ENCODE measurements around the gene NIN. TPM values are rescaled to one million over a fixed set of nuclear protein-coding genes. Genes with fewer than 3 reads are reported as not detected.

The NIN gene
- total RNA-seq, 1 donor from 2014 or later: 27.4 TPM

DNA sequence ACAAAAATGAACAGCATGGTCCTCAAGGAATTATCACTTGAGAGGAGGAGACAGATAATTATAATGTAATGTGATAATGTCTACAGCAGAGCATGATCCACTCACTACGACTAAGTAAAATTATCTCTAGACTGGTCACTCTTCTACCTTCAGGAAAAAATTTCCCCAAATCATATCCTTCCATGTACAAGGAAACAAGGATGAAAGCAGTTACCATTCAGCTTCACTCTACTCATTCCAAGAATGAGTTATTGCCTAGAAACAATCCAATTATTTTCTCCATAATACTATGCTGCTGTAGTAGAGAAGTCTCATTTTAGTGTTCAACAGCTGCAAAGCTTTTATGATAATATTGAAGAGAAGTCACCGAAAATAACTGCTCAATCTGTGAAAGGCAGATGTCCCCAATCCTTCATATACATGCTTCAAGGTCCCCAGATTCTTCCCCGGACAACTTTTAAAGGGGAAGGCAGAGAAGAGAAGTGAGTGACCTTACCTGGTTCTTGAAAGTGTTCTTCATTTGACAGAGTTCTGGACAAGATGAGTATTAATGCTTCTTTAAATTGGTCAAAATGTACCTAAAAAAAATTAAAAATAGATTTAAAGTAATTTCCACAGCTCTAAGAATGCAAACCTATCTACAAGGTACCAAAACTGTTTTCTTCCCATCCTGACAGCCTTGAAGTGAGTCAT, 24.6 kb downstream of the NIN start:
- Histone ChIP-seq H3K27ac (replicated peaks) (no peak overlapping the region), H3K4me3 (no peak overlapping the region), H3K4me1 (peaks cover 25% of the 10 kb centered on the region), H3K36me3 (peaks cover 6% of the 10 kb centered on the region), H3K9me3 (replicated peaks) (no peaks in the 10 kb centered on the region), H3K27me3 (ENCODE audit: low read depth) (no peaks in the 10 kb centered on the region)
- TF ChIP-seq, protein P1, sequence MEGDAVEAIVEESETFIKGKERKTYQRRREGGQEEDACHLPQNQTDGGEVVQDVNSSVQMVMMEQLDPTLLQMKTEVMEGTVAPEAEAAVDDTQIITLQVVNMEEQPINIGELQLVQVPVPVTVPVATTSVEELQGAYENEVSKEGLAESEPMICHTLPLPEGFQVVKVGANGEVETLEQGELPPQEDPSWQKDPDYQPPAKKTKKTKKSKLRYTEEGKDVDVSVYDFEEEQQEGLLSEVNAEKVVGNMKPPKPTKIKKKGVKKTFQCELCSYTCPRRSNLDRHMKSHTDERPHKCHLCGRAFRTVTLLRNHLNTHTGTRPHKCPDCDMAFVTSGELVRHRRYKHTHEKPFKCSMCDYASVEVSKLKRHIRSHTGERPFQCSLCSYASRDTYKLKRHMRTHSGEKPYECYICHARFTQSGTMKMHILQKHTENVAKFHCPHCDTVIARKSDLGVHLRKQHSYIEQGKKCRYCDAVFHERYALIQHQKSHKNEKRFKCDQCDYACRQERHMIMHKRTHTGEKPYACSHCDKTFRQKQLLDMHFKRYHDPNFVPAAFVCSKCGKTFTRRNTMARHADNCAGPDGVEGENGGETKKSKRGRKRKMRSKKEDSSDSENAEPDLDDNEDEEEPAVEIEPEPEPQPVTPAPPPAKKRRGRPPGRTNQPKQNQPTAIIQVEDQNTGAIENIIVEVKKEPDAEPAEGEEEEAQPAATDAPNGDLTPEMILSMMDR (IDR thresholded peaks at IDR 0.05; ENCODE audit: borderline replicate concordance): no peak
- no peak for DNase-seq
- intact Hi-C loops (cut with micrococcal nuclease): no loop called here

GRCh38 chr14:50805396-50805795, 25.6 kb downstream of the NIN start:
- DNase-seq: no peak
- no peak overlapping the region for H3K27ac ChIP-seq (replicated peaks)
- H3K27me3 ChIP-seq (ENCODE audit: low read depth): no peaks in the 10 kb centered on the region
- H3K4me3 ChIP-seq: no peak overlapping the region
- peaks cover 6% of the 10 kb centered on the region for H3K36me3 ChIP-seq
- no peaks in the 10 kb centered on the region for H3K9me3 ChIP-seq (replicated peaks)
- TF ChIP-seq, protein P1 (IDR thresholded peaks at IDR 0.05; ENCODE audit: borderline replicate concordance): no peak
- intact Hi-C loops (cut with micrococcal nuclease): no loop called here
- peaks cover 25% of the 10 kb centered on the region for H3K4me1 ChIP-seq

DNA sequence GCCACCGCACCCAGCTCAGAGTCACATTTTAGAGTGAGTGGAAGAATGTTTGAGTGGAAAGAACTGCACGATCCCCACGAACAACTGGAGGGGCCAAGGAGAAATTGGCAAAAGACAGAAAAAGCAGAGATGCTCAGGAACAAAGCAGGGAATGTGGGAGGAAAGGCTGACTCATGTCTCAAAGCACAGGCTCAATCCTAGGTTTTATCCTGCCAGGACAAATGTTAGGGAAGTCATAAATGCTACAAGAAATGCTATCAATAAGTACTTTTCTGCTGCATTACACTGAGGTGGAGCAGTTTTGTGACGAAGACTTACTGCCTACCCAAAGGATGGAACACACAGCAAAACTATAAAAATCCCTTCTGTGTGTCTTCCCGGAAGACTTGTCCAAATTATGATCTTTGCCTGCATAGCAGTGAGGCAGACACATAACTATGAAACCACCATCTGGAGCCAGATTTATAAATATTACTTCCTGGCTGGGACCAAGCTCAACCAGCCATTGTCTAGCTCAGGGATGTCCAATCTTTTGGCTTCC, 26.7 kb downstream of the NIN start:
- DNase-seq: no peak
- H3K9me3 ChIP-seq (replicated peaks): no peaks in the 10 kb centered on the region
- TF ChIP-seq, protein P1 (IDR thresholded peaks at IDR 0.05; ENCODE audit: borderline replicate concordance): no peak
- intact Hi-C loops (cut with micrococcal nuclease): no loop called here
- peaks cover 6% of the 10 kb centered on the region for H3K36me3 ChIP-seq
- no peak overlapping the region for H3K4me3 ChIP-seq
- H3K27me3 ChIP-seq (ENCODE audit: low read depth): no peaks in the 10 kb centered on the region
- peak overlapping the region; percentile 50 for H3K27ac ChIP-seq (replicated peaks)
- peaks cover 25% of the 10 kb centered on the region for H3K4me1 ChIP-seq

DNA sequence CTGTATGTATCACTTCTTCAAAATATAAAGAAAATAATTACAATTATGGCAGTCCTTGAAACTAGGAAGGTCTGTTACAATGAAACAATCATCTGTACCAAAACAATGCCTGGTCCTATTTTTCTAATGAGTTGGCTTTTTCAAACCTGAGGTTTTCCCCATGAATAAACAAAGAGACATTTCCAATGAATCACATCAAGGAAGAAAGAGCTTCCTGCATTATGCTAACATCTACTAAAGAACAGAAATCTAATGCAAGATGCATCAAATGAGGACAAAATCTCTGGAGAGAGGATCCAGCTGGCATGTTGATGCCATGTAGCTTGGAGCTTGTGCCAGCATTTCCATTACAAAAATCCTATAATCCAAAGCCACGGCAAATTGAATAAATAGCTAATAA, 29.3 kb downstream of the NIN start:
- DNase-seq: no peak
- Histone ChIP-seq H3K4me1 (peaks cover 25% of the 10 kb centered on the region), H3K27me3 (ENCODE audit: low read depth) (no peaks in the 10 kb centered on the region), H3K27ac (replicated peaks) (no peak overlapping the region), H3K4me3 (no peak overlapping the region), H3K36me3 (peaks cover 6% of the 10 kb centered on the region), H3K9me3 (replicated peaks) (no peaks in the 10 kb centered on the region)
- TF ChIP-seq, protein P1 (IDR thresholded peaks at IDR 0.05; ENCODE audit: borderline replicate concordance): no peak
- intact Hi-C loops (cut with micrococcal nuclease): no loop called here

DNA sequence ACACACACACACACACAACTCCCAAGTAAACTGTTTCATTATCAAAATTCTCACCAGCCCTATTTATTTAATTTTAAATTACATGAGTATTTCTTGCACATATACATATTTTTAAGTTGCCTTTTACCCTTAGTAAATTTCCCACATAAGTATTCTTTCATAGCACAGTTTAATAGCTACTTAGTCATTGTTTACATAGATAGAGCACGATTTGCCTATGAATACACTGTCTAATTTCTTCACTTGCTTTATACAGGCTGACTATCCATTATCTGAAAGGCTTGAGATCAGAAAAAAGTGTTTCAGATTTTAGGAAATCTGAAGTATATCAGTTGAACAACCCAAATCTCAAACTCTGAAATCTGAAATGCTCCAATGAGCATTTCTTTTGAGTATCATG, 30.9 kb downstream of the NIN start:
- H3K4me1 ChIP-seq: peaks cover 28% of the 10 kb centered on the region
- H3K27me3 ChIP-seq (ENCODE audit: low read depth): no peaks in the 10 kb centered on the region
- intact Hi-C loops (cut with micrococcal nuclease): no loop called here
- TF ChIP-seq, protein P1 (IDR thresholded peaks at IDR 0.05; ENCODE audit: borderline replicate concordance): no peak
- H3K36me3 ChIP-seq: no peaks in the 10 kb centered on the region
- no peaks in the 10 kb centered on the region for H3K9me3 ChIP-seq (replicated peaks)
- H3K4me3 ChIP-seq: no peak overlapping the region
- H3K27ac ChIP-seq (replicated peaks): no peak overlapping the region
- no peak for DNase-seq

All from left ventricle myocardium inferior (tissue), 1 donor.